B cell (primary cell): Measurements from ENCODE around the gene OR10H1. TPM values are rescaled to one million over a fixed set of nuclear protein-coding genes. Genes with fewer than 3 reads are reported as not detected.

Experiments
- ATAC-seq: fragments of 200-7000 bp; cut with Tn5 transposase; one replicate; pipeline ENCODE4 v1.10.0; 2021; ENCODE audit warnings: low read depth, mild to moderate bottlenecking, moderate number of reproducible peaks, moderate library complexity
- CTCF ChIA-PET: fragments of 350-600 bp; sonication (Branson Sonifier 250); formaldehyde crosslinking; loops from one replicate; lab custom pipeline; 2021; ENCODE audit warnings: antibody characterized with exemption, inconsistent platforms; lab: Charles Lee
- POLR2A ChIA-PET: fragments of 350-600 bp; sonication (Branson Sonifier 250); formaldehyde crosslinking; loops from one replicate; lab custom pipeline; 2021; ENCODE audit warnings: antibody characterized with exemption; lab: Charles Lee
- DNase-seq: peaks from one replicate; pipeline ENCODE4 v3.0.0; 2013
- H2AFZ ChIP-seq: 2 replicates; pipeline ENCODE4 v1.6.1; 2012; ENCODE audit warnings: mild to moderate bottlenecking, low read depth, low read length; ENCODE audit not compliant: insufficient read depth, poor library complexity, severe bottlenecking
- H3K27ac ChIP-seq, 2 donors: 1 replicate in 1 of 2; 2 replicates in 1 of 2; pipeline ENCODE4 v1.5.1; 2012 to 2013; ENCODE audit warnings: low read length in 2 of 2, mild to moderate bottlenecking in 2 of 2, moderate library complexity in 1 of 2
- H3K27me3 ChIP-seq, 4 experiments: fragments of 200-600 bp in 1 of 4; sonication (generic) in 1 of 4; replicated peaks in 1 of 4; 1 replicate in 2 of 4; 2 replicates in 2 of 4; pipeline versions ENCODE4 v1.6.1 to v1.7.0; 2013 to 2016; ENCODE audit warnings: low read length in 3 of 4, mild to moderate bottlenecking in 2 of 4, mixed read lengths in 1 of 4, moderate library complexity in 1 of 4; ENCODE audit not compliant: insufficient read depth in 4 of 4, control insufficient read depth in 3 of 4; ENCODE audit errors: control extremely low read depth in 1 of 4
- H3K36me3 ChIP-seq, 2 experiments: replicated peaks in 1 of 2; 1 replicate in 1 of 2; 2 replicates in 1 of 2; pipeline versions ENCODE4 v1.6.1 to v1.7.1; 2013; ENCODE audit warnings: low read length in 1 of 2; ENCODE audit not compliant: insufficient read depth in 2 of 2, control insufficient read depth in 1 of 2; ENCODE audit errors: control extremely low read depth in 1 of 2, extremely low read depth in 1 of 2
- H3K4me1 ChIP-seq, 2 donors: fragments of 200-600 bp in 1 of 2; sonication (generic) in 1 of 2; 1 replicate in 1 of 2; 2 replicates in 1 of 2; pipeline versions ENCODE4 v1.5.1 to v1.6.1; 2013 to 2017; ENCODE audit warnings: low read length in 2 of 2; ENCODE audit not compliant: control insufficient read depth in 2 of 2, insufficient read depth in 2 of 2
- H3K4me2 ChIP-seq: replicated peaks from 2 replicates; pipeline ENCODE3; 2012; ENCODE audit warnings: mild to moderate bottlenecking, low read depth, low read length; ENCODE audit not compliant: poor library complexity, severe bottlenecking
- H3K4me3 ChIP-seq, 5 experiments: fragments of 200-600 bp in 1 of 5; sonication (generic) in 1 of 5; 1 replicate in 3 of 5; 2 replicates in 2 of 5; pipeline versions ENCODE4 v1.5.1 to v1.7.0; 2011 to 2016; ENCODE audit warnings: low read length in 4 of 5, mild to moderate bottlenecking in 4 of 5, low read depth in 2 of 5, control low read depth in 1 of 5, moderate library complexity in 1 of 5; ENCODE audit not compliant: insufficient read depth in 1 of 5; ENCODE audit errors: control extremely low read depth in 1 of 5, extremely low read depth in 1 of 5
- H3K79me2 ChIP-seq: fragments of 200-600 bp; sonication (generic); one replicate; pipeline ENCODE4 v1.6.0; 2016; ENCODE audit warnings: low read length; ENCODE audit not compliant: control insufficient read depth, insufficient read depth
- H3K9ac ChIP-seq: fragments of 200-600 bp; sonication (generic); 2 replicates; pipeline ENCODE4 v1.6.1; 2017; ENCODE audit warnings: mild to moderate bottlenecking, low read length, moderate library complexity
- H3K9me3 ChIP-seq, 3 donors: one replicate each; pipeline versions ENCODE4 v1.6.1 to v1.7.1; 2013; ENCODE audit warnings: low read length in 2 of 3; ENCODE audit not compliant: control insufficient read depth in 2 of 3, insufficient read depth in 1 of 3; ENCODE audit errors: control extremely low read depth in 1 of 3
- H4K20me1 ChIP-seq: 2 replicates; pipeline ENCODE4 v1.6.0; 2012; ENCODE audit warnings: mild to moderate bottlenecking, low read length; ENCODE audit not compliant: insufficient read depth, control insufficient read depth, poor library complexity, severe bottlenecking
- H3K27ac Mint-ChIP-seq: one replicate; pipeline ENCODE4 v1.8.0; 2021; ENCODE audit warnings: mixed read lengths
- H3K27me3 Mint-ChIP-seq: one replicate; pipeline ENCODE4 v1.8.0; 2021; ENCODE audit warnings: mixed read lengths
- H3K4me1 Mint-ChIP-seq: one replicate; pipeline ENCODE4 v1.8.0; 2021; ENCODE audit warnings: mixed read lengths
- H3K4me3 Mint-ChIP-seq: one replicate; pipeline ENCODE4 v1.8.0; 2021; ENCODE audit warnings: mixed read lengths
- H3K9me3 Mint-ChIP-seq: one replicate; pipeline ENCODE4 v1.8.0; 2022; ENCODE audit warnings: mixed read lengths; ENCODE audit not compliant: insufficient read depth
- EZH2 ChIP-seq: IDR thresholded peaks from 2 replicates; pipeline ENCODE4 v1.6.1; 2012; ENCODE audit warnings: borderline replicate concordance, low read depth, mild to moderate bottlenecking, moderate library complexity, low read length; ENCODE audit not compliant: insufficient read depth, poor library complexity, severe bottlenecking
- WGBS: methylation state at CpG from one replicate; pipeline ENCODE4 v1.1.5; 2013; ENCODE audit warnings: missing lambda C conversion rate; ENCODE audit not compliant: insufficient coverage; 5-methylcytosine and 5-hydroxymethylcytosine counted together
- intact Hi-C: fragments of 100-400 bp; cut with micrococcal nuclease; formaldehyde crosslinking; loops from one replicate; pipeline ENCODE4 v1.10.0; 2022
- polyA plus RNA-seq: library from polyadenylated mRNA; depleted of rRNA; stranded (reverse); fragments of >200 nt; gene quantifications from 2 replicates; pipeline ENCODE4 v1.2.3, GENCODE V29; 2012
- total RNA-seq, 2 donors: library from RNA; stranded (reverse); fragments of 120-200 nt in 1 of 2; gene quantifications; 1 replicate in 1 of 2; 2 replicates in 1 of 2; pipeline versions ENCODE4 v1.2.3 to v1.2.4, GENCODE V29; 2013 to 2022
- TF ChIP-seq, protein P1 (sequence below): fragments of 200-600 bp; IDR thresholded peaks from one replicate; pipeline ENCODE4 v1.8.0; 2022; ENCODE audit warnings: antibody characterized with exemption, mild to moderate bottlenecking

OR10H1 gene
- total and polyA plus RNA-seq, 2 donors (not counting 1 experiment from before 2014, with no cell fraction given) = 0.10 TPM; not detected in 1

DNA sequence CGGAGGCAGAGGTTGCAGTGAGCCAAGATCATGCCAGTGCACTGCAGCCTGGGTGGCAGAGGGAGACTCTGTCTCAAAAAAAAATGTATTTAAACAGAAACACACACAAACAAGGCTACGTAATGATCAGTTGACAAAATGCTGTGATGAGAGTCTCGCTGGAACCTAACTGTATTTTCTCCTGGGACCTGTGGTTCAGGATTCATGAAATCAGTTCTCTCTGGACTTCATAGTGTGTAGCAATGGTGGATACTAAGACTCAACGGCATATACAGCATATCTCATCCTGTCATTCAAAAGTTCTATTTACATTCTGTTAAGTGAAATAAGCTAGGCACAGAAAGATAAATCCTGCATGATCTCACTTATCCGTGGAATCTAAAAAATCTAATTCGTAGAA, 45.1 kb upstream of the OR10H1 start:
- ChIA-PET POLR2A (no interaction called here), CTCF (no interaction called here)
- WGBS = 40% methylated on average over 1 of the region's 6 CpGs
- H3K27me3 ChIP-seq = peaks cover 0 to 3% (median 0%) of the 10 kb centered on the region in 4 experiments
- intact Hi-C loops = no loop called here
- no peak overlapping the region for H3K27ac ChIP-seq
- peaks cover 16% of the 10 kb centered on the region for H3K27me3 Mint-ChIP-seq
- no peak overlapping the region for H3K9ac ChIP-seq
- H3K4me3 Mint-ChIP-seq = no peak overlapping the region
- no peak overlapping the region for H3K4me3 ChIP-seq
- H3K4me2 ChIP-seq = no peak overlapping the region
- no peak for DNase-seq
- H3K9me3 Mint-ChIP-seq = no peaks in the 10 kb centered on the region
- H2AFZ ChIP-seq = no peak overlapping the region
- H4K20me1 ChIP-seq = no peaks in the 10 kb centered on the region
- TF ChIP-seq EZH2 = no peak
- TF ChIP-seq, protein P1, sequence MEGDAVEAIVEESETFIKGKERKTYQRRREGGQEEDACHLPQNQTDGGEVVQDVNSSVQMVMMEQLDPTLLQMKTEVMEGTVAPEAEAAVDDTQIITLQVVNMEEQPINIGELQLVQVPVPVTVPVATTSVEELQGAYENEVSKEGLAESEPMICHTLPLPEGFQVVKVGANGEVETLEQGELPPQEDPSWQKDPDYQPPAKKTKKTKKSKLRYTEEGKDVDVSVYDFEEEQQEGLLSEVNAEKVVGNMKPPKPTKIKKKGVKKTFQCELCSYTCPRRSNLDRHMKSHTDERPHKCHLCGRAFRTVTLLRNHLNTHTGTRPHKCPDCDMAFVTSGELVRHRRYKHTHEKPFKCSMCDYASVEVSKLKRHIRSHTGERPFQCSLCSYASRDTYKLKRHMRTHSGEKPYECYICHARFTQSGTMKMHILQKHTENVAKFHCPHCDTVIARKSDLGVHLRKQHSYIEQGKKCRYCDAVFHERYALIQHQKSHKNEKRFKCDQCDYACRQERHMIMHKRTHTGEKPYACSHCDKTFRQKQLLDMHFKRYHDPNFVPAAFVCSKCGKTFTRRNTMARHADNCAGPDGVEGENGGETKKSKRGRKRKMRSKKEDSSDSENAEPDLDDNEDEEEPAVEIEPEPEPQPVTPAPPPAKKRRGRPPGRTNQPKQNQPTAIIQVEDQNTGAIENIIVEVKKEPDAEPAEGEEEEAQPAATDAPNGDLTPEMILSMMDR = no peak
- no peaks in the 10 kb centered on the region for H3K9me3 ChIP-seq
- no peaks in the 10 kb centered on the region for H3K4me1 Mint-ChIP-seq
- no peak overlapping the region for H3K27ac Mint-ChIP-seq
- H3K4me1 ChIP-seq = no peaks in the 10 kb centered on the region
- no peaks in the 10 kb centered on the region for H3K79me2 ChIP-seq
- ATAC-seq = no peak
- no peaks in the 10 kb centered on the region for H3K36me3 ChIP-seq

DNA sequence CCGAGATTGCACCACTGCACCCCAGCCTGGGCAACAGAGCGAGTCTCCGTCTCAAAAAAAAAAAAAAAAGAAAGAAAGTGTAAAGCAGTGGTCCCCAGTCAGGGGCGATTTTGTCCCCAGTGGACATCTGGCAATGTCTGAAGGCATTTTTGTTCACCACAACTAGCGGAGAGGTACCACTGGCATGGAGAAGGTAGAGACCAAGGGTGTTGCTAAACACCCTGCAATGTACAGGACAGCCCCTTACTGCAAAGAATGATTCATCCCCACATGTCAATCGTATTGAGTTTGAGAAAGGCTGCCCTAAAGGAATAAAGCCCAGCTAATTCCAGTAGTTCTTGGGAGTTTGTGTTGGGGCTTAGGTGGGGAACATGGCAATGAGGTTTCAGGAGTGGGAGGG, 43.7 kb upstream of the OR10H1 start:
- H3K9ac ChIP-seq = no peak overlapping the region
- H3K9me3 ChIP-seq = no peaks in the 10 kb centered on the region
- H3K27me3 ChIP-seq = peaks cover 0 to 3% (median 0%) of the 10 kb centered on the region in 4 experiments
- no peak overlapping the region for H2AFZ ChIP-seq
- no peak overlapping the region for H3K27ac Mint-ChIP-seq
- H3K9me3 Mint-ChIP-seq = no peaks in the 10 kb centered on the region
- H3K4me1 Mint-ChIP-seq = no peaks in the 10 kb centered on the region
- H3K4me3 Mint-ChIP-seq = no peak overlapping the region
- no peak overlapping the region for H3K4me3 ChIP-seq
- intact Hi-C loops = no loop called here
- no peaks in the 10 kb centered on the region for H3K36me3 ChIP-seq
- 75% methylated on average over 1 of the region's 6 CpGs for WGBS
- no peaks in the 10 kb centered on the region for H4K20me1 ChIP-seq
- DNase-seq (no peak), ATAC-seq (no peak)
- H3K4me2 ChIP-seq = no peak overlapping the region
- TF ChIP-seq EZH2 = no peak
- TF ChIP-seq, protein P1 = no peak
- no peaks in the 10 kb centered on the region for H3K4me1 ChIP-seq
- H3K27ac ChIP-seq = no peak overlapping the region
- ChIA-PET POLR2A (no interaction called here), CTCF (no interaction called here)
- H3K79me2 ChIP-seq = no peaks in the 10 kb centered on the region
- H3K27me3 Mint-ChIP-seq = peaks cover 12% of the 10 kb centered on the region
